A549 (cell line): ENCODE results near the gene PLEKHD1. TPM values are rescaled to one million over a fixed set of nuclear protein-coding genes. Genes with fewer than 3 reads are reported as not detected.

ENCODE experiments used
- ATAC-seq, 2 experiments: fragments of 200-7000 bp in 1 of 2; fragments of >200 bp in 1 of 2; cut with Nextera tagmentation in 1 of 2; cut with Tn5 transposase in 1 of 2; 3 replicates each; pipeline versions ENCODE4 v1.8.0 to v1.9.1; 2018 to 2020; ENCODE audit warnings: mild to moderate bottlenecking in 1 of 2, moderate library complexity in 1 of 2
- CTCF ChIA-PET: fragments of 300-600 bp; sonication (Branson Sonifier 250); formaldehyde crosslinking; extraction: SDS; loops from one replicate; lab custom pipeline; 2021; ENCODE audit warnings: antibody characterized with exemption, inconsistent platforms; lab: Yijun Ruan, JAX
- POLR2A ChIA-PET: fragments of 350-600 bp; formaldehyde crosslinking; extraction: SDS; loops from one replicate; lab custom pipeline; 2021; ENCODE audit warnings: antibody characterized with exemption, inconsistent platforms; lab: Yijun Ruan, JAX
- DNase-seq, 2 experiments: peaks; one replicate each; pipeline versions ENCODE4 v3.0.0 to v3.0.0-alpha.2; 2011 to 2016; ENCODE audit warnings: low read depth in 1 of 2, low spot score in 1 of 2
- FAIRE-seq: peaks from 2 replicates; lab custom pipeline; 2011; peaks lifted over from hg19 to GRCh38; lab: Jason Lieb, UNC
- H3K27ac ChIP-seq, 2 experiments: fragments of >200 bp; sonication (Bioruptor Twin); formaldehyde crosslinking; 3 replicates each; pipeline ENCODE4 v1.5.1; 2016 to 2017
- H3K4me1 ChIP-seq: fragments of >200 bp; sonication (Bioruptor Twin); formaldehyde crosslinking; 3 replicates; pipeline ENCODE4 v1.6.1; 2016
- H3K4me2 ChIP-seq: fragments of >200 bp; sonication (Bioruptor Twin); formaldehyde crosslinking; 3 replicates; pipeline ENCODE4 v1.6.1; 2016
- H3K4me3 ChIP-seq: fragments of >200 bp; sonication (Bioruptor Twin); formaldehyde crosslinking; 3 replicates; pipeline ENCODE4 v1.5.1; 2016
- H3K9me3 ChIP-seq: fragments of >200 bp; sonication (Bioruptor Twin); formaldehyde crosslinking; 3 replicates; pipeline ENCODE4 v1.6.1; 2016
- CBX2 ChIP-seq: fragments of 200-600 bp; sonication (generic); IDR thresholded peaks from 2 replicates; pipeline ENCODE4 v1.6.1; 2016; ENCODE audit warnings: low read depth, mild to moderate bottlenecking, borderline replicate concordance
- CEBPB ChIP-seq, 2 experiments: fragments of >200 bp in 1 of 2; sonication (Bioruptor Twin) in 1 of 2; formaldehyde crosslinking in 1 of 2; IDR thresholded peaks; 2 replicates each; pipeline ENCODE4 v1.6.1; 2012 to 2016
- ESRRA ChIP-seq: fragments of 150-350 bp; IDR thresholded peaks from 2 replicates; pipeline ENCODE4 v1.6.1; 2014; ENCODE audit warnings: mild to moderate bottlenecking, low read length, borderline replicate concordance
- FOSL2 ChIP-seq, 2 experiments: fragments of 450-650 bp in 1 of 2; fragments of >200 bp in 1 of 2; sonication (Bioruptor Twin) in 1 of 2; formaldehyde crosslinking; IDR thresholded peaks; 2 replicates each; pipeline versions ENCODE4 v1.5.0 to v1.6.1; 2016 to 2020; ENCODE audit warnings: mild to moderate bottlenecking in 1 of 2, moderate library complexity in 1 of 2
- GATA3 ChIP-seq: IDR thresholded peaks from 2 replicates; pipeline ENCODE4 v1.6.1; 2012; ENCODE audit warnings: borderline replicate concordance
- MYC ChIP-seq: IDR thresholded peaks from 2 replicates; pipeline ENCODE4 v1.6.1; 2012; ENCODE audit warnings: mild to moderate bottlenecking, inconsistent platforms, low read length, improper control_type of control experiment, borderline replicate concordance
- RAD21 ChIP-seq, 2 experiments: fragments of >200 bp in 1 of 2; sonication (Bioruptor Twin) in 1 of 2; formaldehyde crosslinking in 1 of 2; IDR thresholded peaks in 1 of 2; conservative IDR thresholded peaks in 1 of 2; 2 replicates in 1 of 2; 3 replicates in 1 of 2; pipeline ENCODE4 v1.6.1; 2012 to 2018; ENCODE audit warnings: inconsistent platforms in 1 of 2
- ZC3H11A ChIP-seq: fragments of 450-650 bp; IDR thresholded peaks from 2 replicates; pipeline ENCODE4 v1.6.1; 2014; ENCODE audit warnings: antibody characterized with exemption, mild to moderate bottlenecking
- ZFP36 ChIP-seq: fragments of 450-650 bp; IDR thresholded peaks from 2 replicates; pipeline ENCODE4 v1.6.1; 2014; ENCODE audit warnings: borderline replicate concordance; ENCODE audit not compliant: partially characterized antibody
- WGBS: methylation state at CpG from one replicate; pipeline ENCODE4 v1.1.6; 2017; ENCODE audit errors: missing lambda C conversion rate; 5-methylcytosine and 5-hydroxymethylcytosine counted together
- polyA plus RNA-seq, 4 experiments: library from polyadenylated mRNA; depleted of rRNA in 3 of 4; stranded (reverse); fragments of >200 nt; fragmentation: RNase III in 1 of 4; extraction: RNeasy Plus Mini Kit Qiagen cat#74134 plus additional on column Dnase treatment in 1 of 4; gene quantifications; 2 replicates in 3 of 4; 3 replicates in 1 of 4; pipeline ENCODE4 v1.2.3, GENCODE V29; 2011 to 2017
- TF ChIP-seq, protein P1 (sequence below): fragments of >200 bp; sonication (Bioruptor Twin); formaldehyde crosslinking; IDR thresholded peaks from 2 replicates; pipeline ENCODE4 v1.6.1; 2016

PLEKHD1 gene
- polyA plus RNA-seq, 2 of the 4 experiments (the other 2 are of a cell fraction): 0.01 to 0.04 TPM

DNA sequence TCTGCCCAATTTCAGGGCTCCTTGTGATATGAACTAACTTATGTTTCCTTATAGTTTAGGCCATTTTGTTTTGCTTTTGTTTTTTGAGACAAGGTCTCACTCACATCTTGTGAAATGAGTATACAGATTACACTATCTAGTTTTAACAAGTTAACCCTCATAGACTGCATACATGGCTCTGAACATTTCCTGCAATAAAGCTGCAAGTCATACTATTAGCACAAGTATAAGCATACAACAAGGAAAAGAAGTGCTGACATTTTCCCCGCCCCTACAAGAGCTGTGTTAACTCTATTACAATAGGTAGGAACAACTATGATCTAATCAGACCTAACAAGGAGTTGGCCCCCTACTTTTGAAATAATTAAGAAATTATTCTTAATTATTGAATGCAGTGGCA, 54.2 kb downstream of the PLEKHD1 start:
- Histone ChIP-seq H3K4me1 (peaks cover 6% of the 10 kb centered on the region; the same call in 2 of the 3 replicates), H3K9me3 (no peaks in the 10 kb centered on the region), H3K4me3 (no peak overlapping the region), H3K4me2 (no peak overlapping the region), H3K27ac (no peak overlapping the region)
- DNase-seq (no peak), ATAC-seq (no peak), FAIRE-seq (no peak)
- TF ChIP-seq MYC (no peak), FOSL2 (IDR thresholded peaks at IDR 0.05) (no peak), FOSL2 (CRISPR knock-in tag; IDR thresholded peaks at IDR 0.05) (no peak), CBX2 (no peak)
- POLR2A ChIA-PET: no interaction called here
- WGBS: 77% methylated on average over 1 of the region's 1 CpG
- CTCF ChIA-PET: interaction anchor here (1.6 to 11.5 kb wide), 2 partner anchors 34 to 187 kb away, joined by 4 to 169 read pairs; partner anchors contain the start of gene CCDC177

DNA sequence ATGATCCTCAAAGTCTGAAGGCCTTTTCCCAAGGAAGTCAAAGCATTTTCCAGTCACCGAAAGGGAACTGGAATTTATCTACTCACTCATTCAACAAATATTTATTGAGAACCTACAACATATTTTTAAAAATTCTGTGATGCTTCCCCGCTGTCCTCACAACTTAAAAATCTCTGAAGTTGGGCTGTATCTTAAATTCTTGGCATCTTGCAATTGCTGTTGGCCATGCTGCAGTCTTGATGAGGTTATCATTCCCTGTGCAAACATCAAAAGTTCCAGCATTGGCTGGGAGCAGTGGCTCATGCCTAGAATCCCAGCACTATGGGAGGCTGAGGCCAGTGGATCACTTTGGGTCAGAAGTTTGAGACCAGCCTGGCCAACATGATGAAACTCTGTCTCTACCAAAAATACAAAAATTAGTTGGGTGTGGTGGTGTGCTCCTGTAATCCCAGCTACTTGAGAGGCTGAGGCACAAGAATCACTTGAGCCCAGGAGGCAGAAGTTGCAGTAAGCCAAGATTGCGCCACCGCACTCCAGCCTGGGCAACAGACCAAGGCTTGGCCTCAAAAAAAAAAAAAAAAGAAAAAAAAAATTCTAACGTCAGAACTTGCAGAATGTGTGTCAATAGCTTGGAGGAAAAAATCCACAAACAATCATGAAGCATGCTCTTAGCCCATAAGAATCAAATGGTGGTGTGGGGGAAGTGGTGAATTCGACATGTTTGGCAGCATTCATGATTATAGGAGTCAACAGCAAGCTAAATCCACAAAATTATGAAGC, 55.3 kb downstream of the PLEKHD1 start:
- Histone ChIP-seq H3K9me3 (no peaks in the 10 kb centered on the region), H3K27ac (peak overlapping the region in 1 of 2 experiments; percentile 9; a peak in 1 of 6 replicates), H3K4me2 (no peak overlapping the region), H3K4me1 (peaks cover 9% of the 10 kb centered on the region; the same call in 2 of the 3 replicates), H3K4me3 (no peak overlapping the region)
- FAIRE-seq: no peak
- CTCF ChIA-PET: interaction anchor here (0.5 to 11.5 kb wide), 4 partner anchors 26 to 276 kb away, joined by 3 to 169 read pairs (median 4); partner anchors contain the start of gene CCDC177
- TF ChIP-seq MYC (no peak), CEBPB (IDR thresholded peaks at IDR 0.05) (peak; percentile 57 to 62)
- TF ChIP-seq, protein P1, sequence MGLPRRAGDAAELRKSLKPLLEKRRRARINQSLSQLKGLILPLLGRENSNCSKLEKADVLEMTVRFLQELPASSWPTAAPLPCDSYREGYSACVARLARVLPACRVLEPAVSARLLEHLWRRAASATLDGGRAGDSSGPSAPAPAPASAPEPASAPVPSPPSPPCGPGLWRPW: 0 out of 2 replicates have a peak, but pooled peaks have one; percentile 26
- DNase-seq: peak in 1 of 2 experiments; percentile 47
- no peak for ATAC-seq
- POLR2A ChIA-PET: no interaction called here
- 58% methylated on average over 6 of the region's 6 CpGs for WGBS

DNA sequence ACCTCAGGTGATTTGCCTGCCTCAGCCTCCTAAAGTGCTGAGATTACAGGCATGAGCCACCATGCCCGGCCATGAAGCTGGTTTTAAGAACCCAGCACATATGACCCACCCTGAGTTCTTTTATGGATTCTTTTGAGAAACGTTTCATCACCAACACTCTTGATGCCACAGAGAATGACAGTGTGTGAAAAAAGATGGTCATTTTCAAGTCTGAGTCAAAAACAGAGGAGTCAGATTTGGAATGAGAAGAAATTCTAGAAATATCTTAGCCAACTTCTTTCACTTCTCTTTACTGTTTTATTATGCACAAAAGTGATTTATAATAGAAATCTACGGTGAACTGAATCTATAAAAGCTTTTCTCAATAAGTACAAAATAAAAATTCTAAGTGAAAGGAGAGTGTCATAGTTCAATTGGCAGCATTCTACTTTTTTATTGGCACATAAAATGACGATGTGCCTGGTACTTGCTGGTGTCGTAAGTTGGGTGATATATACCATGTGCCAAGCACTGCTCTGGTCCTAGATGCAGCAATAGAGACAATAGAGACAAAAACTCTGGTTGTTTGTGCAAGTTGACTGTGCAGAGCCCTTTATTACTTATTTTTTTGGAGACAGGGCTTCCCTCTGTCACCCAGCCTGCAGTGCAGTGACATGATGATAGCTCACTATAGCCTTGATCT, 56.3 kb downstream of the PLEKHD1 start:
- CTCF ChIA-PET: interaction anchor here (0.5 to 11.5 kb wide), 7 partner anchors 25 to 277 kb away, joined by 3 to 169 read pairs (median 4); partner anchors contain the start of gene CCDC177
- TF ChIP-seq CBX2 (no peak), RAD21 (conservative IDR thresholded peaks at IDR 0.05 in 1 of 2, IDR thresholded peaks at IDR 0.05 in 1 of 2) (no peak), ESRRA (no peak)
- peaks cover 9% of the 10 kb centered on the region; the same call in 2 of the 3 replicates for H3K4me1 ChIP-seq
- H3K27ac ChIP-seq: peak overlapping the region in 1 of 2 experiments; percentile 9; a peak in 1 of 6 replicates
- no peak for DNase-seq
- H3K4me2 ChIP-seq: no peak overlapping the region
- 68% methylated on average over 5 of the region's 5 CpGs for WGBS
- POLR2A ChIA-PET: no interaction called here
- no peak overlapping the region for H3K4me3 ChIP-seq
- no peak for FAIRE-seq
- H3K9me3 ChIP-seq: no peaks in the 10 kb centered on the region
- ATAC-seq: no peak

DNA sequence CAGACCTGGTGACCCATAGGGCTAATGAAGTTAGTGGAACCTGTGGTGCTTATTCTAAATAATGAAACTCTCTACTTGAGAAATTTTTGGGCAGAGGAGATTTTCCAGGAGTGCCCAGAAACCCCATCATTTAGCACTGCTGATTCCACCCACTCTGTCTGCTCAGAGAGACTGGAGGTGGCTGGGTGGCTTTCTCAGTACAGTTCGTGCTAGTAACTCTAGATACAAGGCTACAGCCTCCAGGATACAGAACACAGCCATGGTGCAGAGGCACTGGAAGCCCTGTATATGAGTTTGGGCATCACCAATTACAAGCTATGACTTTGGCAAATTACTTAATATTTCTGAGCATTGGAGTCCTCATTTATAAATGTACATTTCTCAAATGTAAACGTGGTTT, 57.8 kb downstream of the PLEKHD1 start:
- DNase-seq (no peak), ATAC-seq (0 out of 6 replicates have a peak, but pooled peaks of 1 of the 2 experiments have one; percentile 18), FAIRE-seq (no peak)
- no peak overlapping the region for H3K27ac ChIP-seq
- POLR2A ChIA-PET: no interaction called here
- H3K9me3 ChIP-seq: no peaks in the 10 kb centered on the region
- CTCF ChIA-PET: interaction anchor here (0.9 to 11.5 kb wide), 7 partner anchors 10 to 229 kb away, joined by 3 to 169 read pairs (median 5); partner anchors contain the start of gene CCDC177
- H3K4me2 ChIP-seq: no peak overlapping the region
- no peak overlapping the region for H3K4me3 ChIP-seq
- peaks cover 9% of the 10 kb centered on the region; the same call in 2 of the 3 replicates for H3K4me1 ChIP-seq
- WGBS: 11% methylated on average over 2 of the region's 2 CpGs
- TF ChIP-seq CEBPB (IDR thresholded peaks at IDR 0.05): no peak
- TF ChIP-seq ZFP36: no peak
- no peak for TF ChIP-seq GATA3
- TF ChIP-seq ZC3H11A: no peak
- no peak for TF ChIP-seq RAD21 (conservative IDR thresholded peaks at IDR 0.05 in 1 of 2, IDR thresholded peaks at IDR 0.05 in 1 of 2)
- TF ChIP-seq, all 56 proteins: peak for 0
